Measurements from ENCODE around the gene SLC35F3. TPM values are rescaled to one million over a fixed set of nuclear protein-coding genes. Genes with fewer than 3 reads are reported as not detected.

The SLC35F3 gene
- total RNA-seq, 1 donor from 2014 or later = 0.36 TPM

- peaks cover 2% of the 10 kb centered on the region for H3K27me3 Mint-ChIP-seq (ENCODE audit: unreplicated experiment)
- no peak overlapping the region for H3K4me3 Mint-ChIP-seq (ENCODE audit: unreplicated experiment)
- H3K27ac Mint-ChIP-seq (ENCODE audit: unreplicated experiment) = no peak overlapping the region
- H3K36me3 Mint-ChIP-seq (ENCODE audit: low read depth, unreplicated experiment) = no peaks in the 10 kb centered on the region
- H3K9me3 Mint-ChIP-seq (ENCODE audit: unreplicated experiment) = no peaks in the 10 kb centered on the region
- H3K4me1 Mint-ChIP-seq (ENCODE audit: unreplicated experiment) = peaks cover 2% of the 10 kb centered on the region
- TF ChIP-seq CTCF (IDR thresholded peaks at IDR 0.05; ENCODE audit: unreplicated experiment) = no peak
- DNase-seq (ENCODE audit: low spot score) = no peak
Measured at GRCh38 chr1:234302354-234302962, 398.0 kb downstream of the SLC35F3 start.

GRCh38 chr1:234303231-234303630 lies 398.8 kb downstream of the SLC35F3 start:
- H3K27me3 Mint-ChIP-seq (ENCODE audit: unreplicated experiment) = peaks cover 2% of the 10 kb centered on the region
- no peaks in the 10 kb centered on the region for H3K36me3 Mint-ChIP-seq (ENCODE audit: low read depth, unreplicated experiment)
- no peak overlapping the region for H3K27ac Mint-ChIP-seq (ENCODE audit: unreplicated experiment)
- DNase-seq (ENCODE audit: low spot score) = no peak
- no peak for TF ChIP-seq CTCF (IDR thresholded peaks at IDR 0.05; ENCODE audit: unreplicated experiment)
- H3K9me3 Mint-ChIP-seq (ENCODE audit: unreplicated experiment) = no peaks in the 10 kb centered on the region
- H3K4me1 Mint-ChIP-seq (ENCODE audit: unreplicated experiment) = no peaks in the 10 kb centered on the region
- H3K4me3 Mint-ChIP-seq (ENCODE audit: unreplicated experiment) = no peak overlapping the region

GRCh38 chr1:234307726-234308125 lies 403.2 kb downstream of the SLC35F3 start:
- Mint-ChIP-seq H3K27ac (ENCODE audit: unreplicated experiment) (no peak overlapping the region), H3K4me3 (ENCODE audit: unreplicated experiment) (no peak overlapping the region), H3K27me3 (ENCODE audit: unreplicated experiment) (peaks cover 4% of the 10 kb centered on the region), H3K4me1 (ENCODE audit: unreplicated experiment) (peaks cover 5% of the 10 kb centered on the region), H3K36me3 (ENCODE audit: low read depth, unreplicated experiment) (no peaks in the 10 kb centered on the region), H3K9me3 (ENCODE audit: unreplicated experiment) (no peaks in the 10 kb centered on the region)
- DNase-seq (ENCODE audit: low spot score) = no peak
- TF ChIP-seq CTCF (IDR thresholded peaks at IDR 0.05; ENCODE audit: unreplicated experiment) = no peak

GRCh38 chr1:234309243-234309597 lies 404.7 kb downstream of the SLC35F3 start:
- no peaks in the 10 kb centered on the region for H3K9me3 Mint-ChIP-seq (ENCODE audit: unreplicated experiment)
- H3K27ac Mint-ChIP-seq (ENCODE audit: unreplicated experiment) = no peak overlapping the region
- H3K4me3 Mint-ChIP-seq (ENCODE audit: unreplicated experiment) = no peak overlapping the region
- no peaks in the 10 kb centered on the region for H3K36me3 Mint-ChIP-seq (ENCODE audit: low read depth, unreplicated experiment)
- peaks cover 9% of the 10 kb centered on the region for H3K27me3 Mint-ChIP-seq (ENCODE audit: unreplicated experiment)
- TF ChIP-seq CTCF (IDR thresholded peaks at IDR 0.05; ENCODE audit: unreplicated experiment) = no peak
- DNase-seq (ENCODE audit: low spot score) = no peak
- peaks cover 5% of the 10 kb centered on the region for H3K4me1 Mint-ChIP-seq (ENCODE audit: unreplicated experiment)

- H3K4me1 Mint-ChIP-seq (ENCODE audit: unreplicated experiment) = peaks cover 7% of the 10 kb centered on the region
- H3K4me3 Mint-ChIP-seq (ENCODE audit: unreplicated experiment) = no peak overlapping the region
- peak; percentile 80 for TF ChIP-seq CTCF (IDR thresholded peaks at IDR 0.05; ENCODE audit: unreplicated experiment)
- no peak overlapping the region for H3K27ac Mint-ChIP-seq (ENCODE audit: unreplicated experiment)
- H3K27me3 Mint-ChIP-seq (ENCODE audit: unreplicated experiment) = peaks cover 9% of the 10 kb centered on the region
- no peaks in the 10 kb centered on the region for H3K36me3 Mint-ChIP-seq (ENCODE audit: low read depth, unreplicated experiment)
- peak; percentile 71 for DNase-seq (ENCODE audit: low spot score)
- H3K9me3 Mint-ChIP-seq (ENCODE audit: unreplicated experiment) = no peaks in the 10 kb centered on the region
Measured at GRCh38 chr1:234309598-234310459, 405.4 kb downstream of the SLC35F3 start.
